Sigmoid colon (tissue), 4 donors: ENCODE data around the gene FREM1.

Source experiments
- EP300 ChIP-seq, 4 donors: sonication (generic); formaldehyde crosslinking; IDR thresholded peaks; one replicate each; pipeline ENCODE4 v1.6.1; 2017; ENCODE audit warnings: antibody characterized with exemption in 4 of 4
- POLR2A ChIP-seq, 2 donors: fragments of 450-650 bp; IDR thresholded peaks; one replicate each; pipeline ENCODE4 v1.6.1; 2016; ENCODE audit warnings: antibody characterized with exemption in 2 of 2, mild to moderate bottlenecking in 2 of 2, moderate library complexity in 2 of 2
- TF ChIP-seq, protein P1 (sequence below), 4 experiments: fragments of 450-650 bp in 3 of 4; fragments of 200-600 bp in 1 of 4; IDR thresholded peaks; one replicate each; pipeline ENCODE4 v1.5.1; 2016 to 2019; ENCODE audit warnings: antibody characterized with exemption in 4 of 4, mild to moderate bottlenecking in 3 of 4, moderate library complexity in 2 of 4

DNA sequence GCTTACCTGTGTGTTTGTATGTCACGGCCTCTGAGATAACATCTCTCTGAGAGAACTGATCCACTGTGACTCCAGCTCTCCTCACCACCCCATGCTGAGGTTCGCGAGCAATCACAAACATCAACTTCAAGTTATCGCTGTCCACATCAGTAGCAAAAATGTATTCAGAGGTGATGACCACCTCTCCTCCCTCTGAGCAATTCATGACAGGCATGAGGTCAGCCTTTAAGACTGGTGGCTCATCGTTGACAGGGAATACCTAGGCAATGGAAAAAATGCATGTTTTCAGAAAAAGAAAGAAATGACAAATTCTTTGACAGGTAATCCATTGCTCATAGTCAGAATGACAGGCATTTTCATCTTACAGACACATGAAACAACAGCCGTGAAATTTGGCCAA lies 97.4 kb downstream of the FREM1 start:
- TF ChIP-seq, protein P1, sequence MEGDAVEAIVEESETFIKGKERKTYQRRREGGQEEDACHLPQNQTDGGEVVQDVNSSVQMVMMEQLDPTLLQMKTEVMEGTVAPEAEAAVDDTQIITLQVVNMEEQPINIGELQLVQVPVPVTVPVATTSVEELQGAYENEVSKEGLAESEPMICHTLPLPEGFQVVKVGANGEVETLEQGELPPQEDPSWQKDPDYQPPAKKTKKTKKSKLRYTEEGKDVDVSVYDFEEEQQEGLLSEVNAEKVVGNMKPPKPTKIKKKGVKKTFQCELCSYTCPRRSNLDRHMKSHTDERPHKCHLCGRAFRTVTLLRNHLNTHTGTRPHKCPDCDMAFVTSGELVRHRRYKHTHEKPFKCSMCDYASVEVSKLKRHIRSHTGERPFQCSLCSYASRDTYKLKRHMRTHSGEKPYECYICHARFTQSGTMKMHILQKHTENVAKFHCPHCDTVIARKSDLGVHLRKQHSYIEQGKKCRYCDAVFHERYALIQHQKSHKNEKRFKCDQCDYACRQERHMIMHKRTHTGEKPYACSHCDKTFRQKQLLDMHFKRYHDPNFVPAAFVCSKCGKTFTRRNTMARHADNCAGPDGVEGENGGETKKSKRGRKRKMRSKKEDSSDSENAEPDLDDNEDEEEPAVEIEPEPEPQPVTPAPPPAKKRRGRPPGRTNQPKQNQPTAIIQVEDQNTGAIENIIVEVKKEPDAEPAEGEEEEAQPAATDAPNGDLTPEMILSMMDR (IDR thresholded peaks at IDR 0.05) = no peak
- TF ChIP-seq EP300 (IDR thresholded peaks at IDR 0.05) (no peak), POLR2A (IDR thresholded peaks at IDR 0.05) (no peak)
